ENCODE data around the gene PRAC1.
"Not testable (repeated sequence)": the region's sequence is repeated elsewhere in the genome, so short reads cannot be mapped to it uniquely, and the experiment has no call there.

Gene PRAC1

GRCh38 chr17:48725288-48726064 lies 3.2 kb upstream of the PRAC1 start:
- DNase-seq = no peak

DNA sequence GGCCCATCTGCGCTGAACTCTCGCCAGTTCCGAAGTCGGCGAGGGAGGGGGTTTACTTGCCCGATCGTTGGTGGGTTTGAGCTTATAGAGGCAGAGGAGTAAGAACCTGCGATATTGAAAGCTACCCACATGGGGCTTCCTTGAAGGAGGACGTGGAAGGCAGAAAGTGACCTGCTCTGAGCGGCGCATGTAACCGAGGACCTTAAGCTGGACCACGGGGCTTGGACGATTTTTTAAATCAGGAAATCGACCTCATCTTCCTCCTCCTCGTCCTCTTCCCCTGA lies 2.6 kb upstream of the PRAC1 start:
- DNase-seq = no peak

- no peak for DNase-seq
Measured at GRCh38 chr17:48724251-48725003, 2.1 kb upstream of the PRAC1 start.

- DNase-seq = no peak
Measured at GRCh38 chr17:48723423-48724250, 1.3 kb upstream of the PRAC1 start.

GRCh38 chr17:48722915-48723422 lies 651 bp upstream of the PRAC1 start, which contains the start of gene PRAC2:
PRAC2 (plus strand) TSS chr17:48723185; CDS start chr17:48724411, 1,226 bp downstream.
- DNase-seq = no peak

- no peak for DNase-seq
Measured at GRCh38 chr17:48721009-48721402, 1.3 kb downstream of the PRAC1 start.

- no peak for DNase-seq
Measured at GRCh38 chr17:48720266-48721008, 1.9 kb downstream of the PRAC1 start.

GRCh38 chr17:48719642-48720265 lies 2.6 kb downstream of the PRAC1 start:
- no peak for DNase-seq

- no peak for DNase-seq
Measured at GRCh38 chr17:48718761-48719641, 3.3 kb downstream of the PRAC1 start.

GRCh38 chr17:48718227-48718760 lies 4.0 kb downstream of the PRAC1 start:
- no peak for DNase-seq

GRCh38 chr17:48717367-48718226 lies 4.7 kb downstream of the PRAC1 start:
- DNase-seq = no peak

GRCh38 chr17:48716549-48716948 lies 5.8 kb downstream of the PRAC1 start:
- DNase-seq = not testable (repeated sequence)

- DNase-seq = no peak
Measured at GRCh38 chr17:48715496-48716399, 6.6 kb downstream of the PRAC1 start.

- DNase-seq = no peak
Measured at GRCh38 chr17:48711128-48711527, 11.2 kb downstream of the PRAC1 start.

DNA sequence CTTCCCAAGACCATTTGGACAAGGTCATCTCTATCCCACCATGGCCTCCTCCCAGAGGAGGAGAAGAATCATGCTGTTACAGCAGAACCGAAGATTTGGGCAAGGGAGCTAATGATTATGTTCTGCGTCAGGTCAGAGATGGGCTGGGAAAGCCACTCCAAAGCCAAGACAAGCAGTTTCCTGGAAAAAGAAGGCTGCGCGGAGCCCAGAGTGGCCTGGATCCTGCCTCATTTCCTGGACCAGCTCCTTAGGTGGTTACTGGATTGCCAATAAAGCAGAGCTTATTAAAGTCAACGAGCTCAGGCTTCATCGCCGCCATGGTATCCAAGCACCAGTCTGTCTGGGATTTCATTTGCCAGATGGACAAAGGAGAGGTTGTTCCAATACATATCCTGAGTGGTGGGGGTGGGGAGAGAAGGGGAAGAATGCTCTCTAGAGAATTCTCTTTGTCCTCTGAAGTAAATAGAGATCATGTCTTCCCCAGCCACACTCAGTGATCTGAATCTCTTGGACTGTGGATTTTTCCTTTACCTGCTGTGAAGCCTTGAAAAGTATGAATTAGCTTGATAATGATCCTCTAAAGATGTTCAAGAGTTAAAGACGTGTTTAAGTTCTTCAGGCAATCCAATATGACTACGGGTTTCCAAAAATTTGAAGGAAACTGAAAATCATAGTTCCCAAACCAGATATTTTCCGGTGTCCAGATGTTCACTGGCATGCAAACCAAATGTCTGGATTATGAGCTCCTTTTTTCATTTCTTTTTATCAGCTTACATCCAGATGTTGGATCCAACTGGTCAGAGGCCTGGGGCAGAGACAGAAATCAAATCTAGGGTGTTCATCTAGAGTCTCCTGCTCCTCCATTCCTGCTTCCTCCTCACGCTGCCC lies 17.7 kb downstream of the PRAC1 start:
- no peak for DNase-seq

DNA sequence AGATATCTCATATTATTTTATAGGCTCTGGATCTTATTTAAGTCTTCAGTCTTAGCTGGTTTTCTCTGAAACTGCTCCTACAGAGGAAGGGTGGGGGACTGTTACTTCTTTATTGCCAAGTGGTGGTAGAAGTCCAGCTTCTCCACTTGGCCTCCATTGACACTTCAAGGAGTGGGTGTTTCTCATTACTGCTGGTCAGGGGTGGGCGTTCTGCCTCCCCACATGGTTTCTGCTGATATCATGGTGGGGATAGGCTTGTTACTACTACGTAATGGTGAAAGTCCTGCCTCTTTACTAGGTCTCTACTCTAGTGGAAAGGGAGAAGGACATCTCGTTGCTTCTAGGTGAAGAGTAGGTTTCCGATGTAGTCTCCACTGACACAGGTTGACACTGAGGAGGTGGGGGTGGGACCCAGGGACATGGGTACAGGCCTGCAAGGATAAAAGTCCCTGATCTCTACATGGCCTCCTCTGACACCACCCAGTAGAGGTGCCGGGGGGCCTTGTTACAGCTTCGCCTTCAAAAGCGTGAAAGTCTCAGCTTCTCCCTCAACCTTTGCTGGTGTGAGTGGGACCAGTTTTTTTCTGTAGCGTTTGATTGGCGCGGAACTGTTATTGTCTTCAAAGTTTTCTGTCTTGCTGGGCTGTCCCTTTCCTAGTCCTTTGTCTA lies 20.3 kb downstream of the PRAC1 start:
- no peak for DNase-seq

DNA sequence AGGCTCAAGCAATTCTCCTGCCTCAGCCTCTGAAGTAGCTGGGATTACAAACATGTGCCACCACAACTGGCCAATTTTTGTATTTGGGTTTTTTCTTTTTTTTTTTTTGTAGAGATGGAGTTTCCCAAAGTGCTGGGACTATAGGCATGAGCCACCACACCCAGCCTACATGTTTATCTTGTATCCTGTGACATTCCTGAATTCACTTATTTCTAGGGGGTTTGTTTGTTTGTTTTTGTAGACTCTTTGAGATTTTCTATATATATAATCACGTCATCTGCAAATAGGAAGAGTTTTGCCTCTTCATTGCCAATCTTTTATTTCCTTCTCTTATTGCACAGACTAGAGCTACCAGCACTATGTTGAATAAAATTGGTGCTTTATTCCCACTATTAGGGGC lies 29.1 kb downstream of the PRAC1 start:
- no peak for DNase-seq

Data from NCI-H1048 (cell line).